NOMO-1 treated with DMSO at 0.1 percent for 48 hours (cell line): ENCODE results near the gene EMC1.
"Not testable (repeated sequence)": the region's sequence is repeated elsewhere in the genome, so short reads cannot be mapped to it uniquely, and the experiment has no call there.

ENCODE experiments used
- DNase-seq: peaks from one replicate; lab custom pipeline; 2025; ENCODE audit not compliant: unreplicated experiment; lab: John Stamatoyannopoulos, UW

Gene EMC1

DNA sequence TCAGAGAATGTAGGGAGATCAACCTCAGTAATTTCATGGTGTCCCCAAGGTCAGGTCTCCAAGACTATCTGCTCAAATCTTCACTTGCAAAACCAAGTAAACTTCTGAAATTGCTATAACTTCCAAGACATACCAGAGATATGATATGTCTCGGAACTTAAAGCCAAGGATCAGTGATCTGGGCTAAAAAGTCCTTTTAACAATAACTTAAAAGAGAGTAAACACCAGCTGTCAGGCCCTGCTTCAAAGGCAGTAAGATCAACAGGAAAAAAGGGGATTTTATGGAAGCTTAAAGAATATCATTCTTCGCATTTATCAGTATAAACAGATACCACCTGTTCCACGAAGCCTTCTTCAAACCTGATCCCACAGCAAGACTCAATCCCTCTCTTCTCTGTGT lies 55.0 kb downstream of the EMC1 start:
- DNase-seq, result no peak

DNA sequence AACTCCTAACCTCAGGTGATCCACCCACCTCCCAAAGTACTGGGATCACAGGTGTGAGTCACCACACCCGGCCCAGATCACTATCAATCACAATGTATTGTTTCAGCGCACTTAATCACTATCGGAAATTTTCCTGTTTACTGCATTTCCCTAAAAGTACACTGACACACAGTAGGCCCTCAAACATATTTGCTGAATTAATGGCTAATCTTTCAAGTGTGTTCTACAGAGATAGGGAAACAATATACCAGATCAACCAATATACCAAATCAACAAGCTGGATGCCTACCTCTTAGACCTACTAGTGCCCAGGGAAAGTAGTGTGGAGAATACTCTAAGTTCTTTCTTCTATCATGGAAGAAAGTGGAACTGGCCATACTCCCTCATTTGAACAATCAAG lies 58.3 kb downstream of the EMC1 start:
- DNase-seq, result no peak

DNA sequence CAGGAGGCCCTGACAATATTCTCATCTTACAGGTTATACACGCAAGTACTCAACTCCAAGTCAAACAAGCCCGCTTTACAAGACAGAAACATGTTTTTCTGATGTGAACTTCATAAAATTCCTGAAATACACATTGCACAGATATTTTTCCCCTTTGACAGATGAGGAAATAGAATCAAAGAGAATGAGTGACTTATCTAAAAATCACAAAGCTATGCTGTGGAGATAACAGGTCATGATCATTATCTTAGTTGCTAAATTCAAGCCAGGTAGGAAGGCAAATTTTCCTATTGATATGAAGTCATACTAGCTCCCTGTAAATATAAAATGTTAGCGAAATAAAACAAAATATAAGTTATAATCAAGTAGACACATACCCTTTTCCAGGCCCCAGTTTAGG lies 59.5 kb downstream of the EMC1 start:
- no peak for DNase-seq

DNA sequence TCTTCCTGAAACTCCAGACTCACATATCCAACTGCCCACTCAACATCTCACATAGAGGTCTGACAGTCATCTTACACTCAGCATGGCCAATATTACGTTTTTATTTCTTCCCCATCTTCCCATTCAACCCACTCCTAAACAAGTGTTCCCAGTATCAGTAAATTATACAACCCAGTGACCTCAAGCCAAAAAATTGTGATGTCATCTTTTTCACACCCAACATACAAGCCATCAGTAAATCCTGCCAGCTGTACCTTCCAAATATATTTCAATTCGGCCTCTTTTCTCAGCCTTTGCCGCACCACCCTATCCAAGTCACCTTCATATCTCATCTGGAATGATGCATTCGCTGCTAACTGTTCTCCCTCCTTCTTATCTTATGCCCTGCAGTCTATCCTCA lies 60.9 kb downstream of the EMC1 start:
- no peak for DNase-seq

DNA sequence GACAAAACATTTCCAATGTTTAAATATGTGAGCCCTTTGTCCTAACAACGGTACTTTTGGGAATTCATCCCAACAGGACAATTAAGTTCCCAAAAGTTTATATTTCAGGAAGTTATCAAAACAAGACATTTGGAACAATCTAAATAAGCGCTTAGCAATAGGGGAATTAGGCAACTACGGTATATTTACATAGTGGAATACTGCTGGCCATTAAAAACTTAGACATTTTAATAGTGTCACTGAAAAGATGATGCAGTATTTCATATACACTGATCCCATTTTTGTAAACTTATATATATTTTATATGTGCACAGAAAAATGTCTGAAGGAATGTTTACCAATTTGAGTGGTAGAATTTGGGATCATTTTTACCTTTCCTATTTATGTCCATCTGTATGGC lies 62.1 kb downstream of the EMC1 start:
- no peak for DNase-seq

DNA sequence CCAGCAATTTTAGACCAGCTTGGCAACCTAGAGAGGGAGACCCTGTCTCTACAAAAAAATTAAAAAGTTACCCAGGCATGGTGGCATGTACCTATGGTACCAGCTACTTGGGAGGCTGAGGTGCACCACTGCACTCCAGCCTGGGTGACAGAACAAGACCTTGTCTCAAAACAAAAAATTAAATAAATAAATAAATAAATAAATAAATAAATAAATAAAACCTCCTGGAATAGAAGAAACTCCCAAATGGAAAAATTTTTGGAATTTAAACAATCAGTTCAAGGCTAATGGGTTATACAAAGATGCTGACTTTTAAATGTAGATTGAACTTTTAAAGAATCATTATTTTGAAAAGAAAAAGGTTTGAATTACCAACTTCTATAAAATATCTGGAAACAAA lies 63.5 kb downstream of the EMC1 start:
- no peak for DNase-seq

DNA sequence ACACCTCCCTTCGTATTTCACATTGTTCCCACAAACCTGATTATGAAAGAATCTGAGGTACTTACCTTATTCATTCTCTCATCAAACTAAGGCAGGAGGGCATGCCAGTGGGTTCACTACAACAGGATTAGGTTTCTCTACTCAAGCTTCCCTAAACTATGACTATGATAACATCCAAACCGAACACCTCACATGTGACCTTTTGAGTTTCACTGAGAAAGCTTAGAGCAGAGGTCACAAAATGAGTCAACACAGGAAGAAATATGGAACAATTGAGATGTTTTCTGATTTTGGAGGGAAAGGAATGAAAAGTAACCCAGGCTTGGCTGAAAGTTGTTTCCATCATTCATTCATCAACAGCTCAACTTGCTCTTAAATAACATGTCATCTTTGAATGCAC lies 65.3 kb downstream of the EMC1 start:
- no peak for DNase-seq

DNA sequence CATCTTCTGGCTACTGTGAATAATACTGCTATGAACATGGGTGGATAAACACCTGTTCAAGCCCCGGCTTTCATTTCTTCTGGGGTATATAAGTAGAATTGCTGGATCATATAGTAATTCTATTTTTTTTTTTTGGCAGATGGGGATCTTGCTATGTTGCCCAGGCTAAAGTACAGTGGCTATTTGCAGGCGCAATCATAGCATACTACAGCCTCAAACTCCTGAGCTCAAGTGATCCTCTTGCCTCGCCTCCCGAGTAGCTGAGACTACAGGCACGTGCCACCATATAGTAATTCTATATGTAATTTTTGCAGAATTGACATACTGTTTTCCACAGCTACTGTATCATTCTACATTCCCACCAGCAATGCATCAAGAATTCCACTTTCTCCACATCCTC lies 69.1 kb downstream of the EMC1 start:
- no peak for DNase-seq

DNA sequence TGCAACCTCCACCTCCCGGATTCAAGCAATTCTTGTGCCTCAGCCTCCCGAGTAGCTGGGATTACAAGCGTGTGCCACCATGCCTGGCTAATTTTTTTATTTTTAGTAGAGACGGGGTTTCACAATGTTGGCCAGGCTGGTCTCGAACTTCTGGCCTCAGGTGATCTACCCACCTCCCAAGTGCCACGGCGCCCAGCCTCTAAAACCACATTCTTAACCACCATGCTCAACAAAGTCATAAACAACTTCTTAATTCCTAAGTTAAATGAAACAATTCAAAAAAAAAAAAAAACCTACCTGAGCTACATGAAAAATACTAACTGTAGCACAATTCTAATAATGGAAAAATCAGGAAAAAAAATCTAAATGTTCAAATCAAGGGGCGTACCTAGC lies 71.1 kb downstream of the EMC1 start:
- DNase-seq, result not testable (repeated sequence)

DNA sequence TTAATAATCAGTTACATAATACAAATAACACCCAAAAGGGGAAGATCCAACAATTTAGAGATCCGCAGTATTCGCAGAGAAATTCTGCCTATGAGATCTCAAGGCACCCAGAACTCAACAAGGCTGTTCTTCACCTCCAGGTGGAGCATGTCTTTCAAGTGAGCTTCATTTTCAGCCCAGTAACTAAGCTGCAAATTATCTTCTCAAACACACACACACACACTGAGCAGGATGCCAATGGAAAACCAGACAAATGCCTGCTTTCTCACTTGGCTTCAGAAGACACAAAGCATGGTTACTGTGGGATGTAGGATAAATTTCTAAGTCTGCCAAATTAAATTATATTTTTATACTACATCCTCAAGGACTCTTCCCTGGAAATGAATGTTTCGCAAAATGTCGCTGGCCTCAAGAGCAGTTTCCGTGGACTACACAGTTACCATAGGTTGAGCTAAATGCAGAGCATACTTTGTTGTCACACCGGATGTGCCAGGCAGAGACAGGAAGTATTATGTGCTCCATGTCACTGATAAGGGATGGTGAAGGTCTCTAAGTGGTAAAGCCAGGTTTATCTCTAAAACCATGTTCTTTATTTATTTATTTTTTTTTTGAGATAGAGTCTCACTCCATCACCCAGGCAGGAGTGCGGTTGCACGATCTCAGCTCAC lies 71.6 kb downstream of the EMC1 start:
- no peak for DNase-seq

DNA sequence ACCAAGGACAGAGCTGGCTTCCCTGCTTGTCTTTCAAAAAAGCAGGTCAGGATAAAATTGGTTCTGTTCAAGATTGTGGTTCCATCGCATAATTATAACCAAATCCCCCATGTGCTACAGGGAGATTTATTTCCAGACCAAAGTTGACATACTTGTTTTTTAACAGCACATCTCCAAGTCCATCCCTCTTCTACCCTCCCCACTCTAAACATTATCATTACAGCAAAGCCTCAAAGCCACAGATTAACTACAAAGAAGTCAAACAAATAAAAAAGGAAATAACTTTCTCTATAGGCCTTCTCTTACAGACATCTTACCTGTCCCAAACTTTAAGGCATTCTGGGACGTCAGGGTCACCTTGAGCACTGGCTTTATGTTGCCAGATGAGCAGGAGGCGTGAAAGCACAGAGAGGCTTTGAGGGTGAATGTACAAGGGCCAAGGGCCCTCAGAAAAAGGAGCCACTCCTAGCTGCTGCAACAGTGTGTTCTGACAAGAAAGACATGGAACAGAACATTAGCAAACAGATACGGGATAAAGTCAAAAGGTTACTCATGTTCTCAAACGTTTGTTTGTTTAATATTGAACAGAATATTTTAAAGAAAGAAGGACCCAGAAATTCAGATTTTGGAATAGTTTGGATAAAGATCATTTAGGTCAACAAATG lies 72.5 kb downstream of the EMC1 start:
- no peak for DNase-seq

DNA sequence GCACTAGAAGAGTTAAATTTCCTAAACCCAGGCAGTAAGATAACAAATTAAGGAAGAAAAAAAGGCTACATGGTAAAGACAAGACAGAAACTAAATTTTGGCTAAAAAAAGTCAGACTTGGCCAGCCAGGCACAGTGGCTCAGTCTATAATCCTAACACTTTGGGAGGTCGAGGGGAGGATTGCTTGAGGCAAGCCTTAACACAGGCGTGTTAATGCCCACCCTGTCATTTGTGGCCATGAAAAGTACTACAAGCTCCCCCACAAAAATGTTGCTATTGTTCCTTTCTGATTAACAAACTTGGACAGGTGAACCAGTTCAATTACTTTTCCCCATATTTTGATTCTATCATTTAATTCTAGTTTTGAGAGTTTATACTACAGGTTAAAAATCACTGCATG lies 73.5 kb downstream of the EMC1 start:
- no peak for DNase-seq

DNA sequence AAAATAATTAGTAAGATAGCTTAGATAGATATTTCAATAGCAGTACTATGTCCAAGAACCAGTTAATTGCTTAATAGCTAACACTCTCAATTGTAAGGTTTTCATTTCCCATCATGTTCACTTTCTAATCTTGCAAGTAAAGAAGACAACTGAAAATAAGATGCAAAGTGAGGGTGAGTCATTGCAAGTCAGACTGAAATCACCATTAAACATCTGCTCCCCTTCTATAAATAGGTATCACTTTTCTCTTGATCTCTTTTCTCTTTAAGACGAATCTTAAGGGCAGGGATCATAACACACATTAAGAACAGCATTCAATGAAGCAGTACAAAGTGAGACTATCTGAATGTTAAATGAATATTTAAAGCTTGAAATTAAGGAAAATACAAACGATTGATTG lies 81.7 kb downstream of the EMC1 start:
- DNase-seq, result no peak

DNA sequence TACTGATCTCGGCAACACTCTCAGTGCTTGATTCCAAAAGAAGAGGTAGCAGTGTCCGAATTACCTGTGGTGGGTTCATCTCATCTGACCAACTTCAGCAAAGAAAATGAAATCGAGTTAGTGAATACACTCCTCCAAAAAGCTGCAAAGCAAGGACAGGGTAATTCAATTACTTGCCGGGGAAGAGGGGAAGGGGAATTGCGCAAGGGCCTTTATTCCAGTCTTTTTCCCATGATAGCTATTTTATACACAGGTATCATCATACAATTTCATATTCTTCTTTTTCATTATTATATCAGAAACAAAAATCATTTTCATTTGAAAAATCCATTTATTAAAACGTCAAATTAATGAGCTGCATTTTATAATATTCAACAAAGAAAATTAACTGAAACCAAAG lies 84.2 kb downstream of the EMC1 start:
- no peak for DNase-seq

DNA sequence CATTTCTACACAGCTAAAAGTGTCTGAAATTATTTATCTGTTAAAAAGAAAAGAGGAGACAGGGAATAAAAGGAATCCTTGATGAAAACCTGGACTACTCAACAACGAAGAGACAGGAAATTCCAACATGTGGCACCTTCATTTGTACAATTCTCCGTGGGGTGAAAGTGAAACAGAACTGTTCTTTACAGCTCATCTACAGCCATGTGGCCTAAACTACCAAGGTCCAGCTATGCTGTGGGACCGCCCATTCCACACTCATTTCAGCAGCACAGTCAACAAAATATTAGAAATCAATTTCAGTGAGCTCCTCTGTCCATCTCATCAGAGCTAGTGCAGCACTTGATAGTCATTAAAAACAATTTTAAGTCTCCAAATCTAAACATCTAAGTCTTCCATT lies 85.3 kb downstream of the EMC1 start:
- no peak for DNase-seq
